GM19397 (cell line): ENCODE data around the gene DCDC1.
"Not testable (repeated sequence)": the region's sequence is repeated elsewhere in the genome, so short reads cannot be mapped to it uniquely, and the experiment has no call there.

Experiments
- ATAC-seq: cut with Tn5 transposase; IDR thresholded peaks from one replicate; pipeline ENCODE4 v1.9.1; 2021; ENCODE audit warnings: mild to moderate bottlenecking, moderate library complexity; ENCODE audit not compliant: unreplicated experiment

DCDC1 gene

DNA sequence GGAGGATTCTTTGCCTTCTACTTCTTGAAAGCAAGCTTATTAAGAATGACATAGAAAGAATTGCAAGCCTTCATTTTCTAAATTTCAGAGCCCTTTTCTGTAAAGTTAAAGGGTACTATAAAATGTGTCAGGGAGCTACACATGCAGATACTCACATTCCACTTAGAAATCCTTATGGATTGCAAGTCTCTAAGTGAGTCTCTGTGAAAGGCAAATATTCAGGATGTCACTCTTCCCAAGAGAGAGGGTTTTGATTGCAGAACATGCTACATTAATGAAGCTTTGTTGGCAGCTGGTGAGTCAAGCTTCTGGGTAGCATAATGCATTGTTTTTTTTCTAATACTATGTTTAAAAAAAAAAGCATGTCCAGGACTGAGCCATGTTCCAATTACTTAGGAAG, 369.2 kb downstream of the DCDC1 start:
- ATAC-seq: no peak

DNA sequence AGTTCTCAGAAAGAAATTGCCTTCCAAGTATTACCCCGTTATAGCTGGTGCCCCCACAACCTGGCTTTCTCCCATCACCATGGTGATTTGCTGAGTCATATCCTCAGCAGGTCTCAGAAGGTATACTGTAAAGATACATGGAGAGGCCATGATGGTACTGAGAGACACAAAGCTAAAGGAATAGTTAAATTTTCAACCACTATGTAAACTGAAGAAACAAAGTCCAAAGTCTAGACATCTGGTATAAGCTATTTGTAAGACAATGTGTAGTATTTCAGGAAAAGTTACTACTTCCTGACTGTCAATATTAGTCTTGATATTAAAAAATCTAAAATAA, 377.1 kb downstream of the DCDC1 start:
- no peak for ATAC-seq

DNA sequence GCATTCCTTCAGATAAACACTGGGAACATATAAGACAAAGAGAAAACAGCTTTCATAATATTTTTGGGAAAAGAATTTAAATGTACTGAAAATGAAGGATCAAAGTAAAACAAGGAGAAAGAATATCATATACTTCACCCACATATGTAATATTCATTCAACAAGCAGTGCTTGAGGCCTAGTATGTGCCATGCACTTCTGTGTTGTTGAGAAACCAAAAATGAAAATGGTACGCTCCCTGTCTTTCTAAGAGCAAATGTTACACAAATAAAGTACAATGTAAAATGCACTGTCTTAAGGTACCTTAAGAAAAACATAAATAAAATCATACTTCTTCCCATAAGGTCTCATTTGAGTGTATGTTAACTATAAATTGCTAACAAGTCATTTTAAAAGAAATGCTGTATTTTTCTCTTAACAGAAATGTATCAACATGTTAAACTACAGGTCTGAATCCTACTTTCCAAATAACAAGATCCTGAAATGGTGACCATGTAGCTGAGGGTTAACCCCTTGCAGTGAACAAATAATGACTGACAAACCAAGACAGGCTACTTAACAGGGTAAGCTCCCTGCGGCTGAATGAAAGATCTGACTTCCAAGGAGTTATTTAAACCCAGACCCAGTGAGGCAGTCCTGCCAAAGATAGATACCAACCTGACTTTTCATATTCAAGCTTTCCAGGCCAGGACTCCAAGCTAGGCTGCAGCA, 377.6 kb downstream of the DCDC1 start:
- ATAC-seq: no peak

DNA sequence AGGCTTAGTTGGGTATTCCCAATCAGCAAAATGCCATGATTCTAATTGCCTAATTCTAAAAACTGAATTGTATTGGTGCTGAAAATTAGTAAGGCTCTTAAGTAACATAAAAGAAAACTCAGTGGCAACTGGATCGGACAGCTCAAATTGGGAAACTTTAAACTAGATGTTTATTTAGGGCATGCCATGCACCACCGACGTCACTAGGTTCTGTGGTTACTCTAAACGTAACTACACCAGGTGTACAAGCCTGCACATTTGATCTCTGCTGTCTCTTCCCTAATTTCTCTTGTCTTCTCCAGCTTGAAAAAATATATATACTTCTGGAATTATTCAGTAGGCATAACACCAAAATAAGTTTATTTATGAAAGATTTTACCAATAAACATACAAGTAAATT, 378.2 kb downstream of the DCDC1 start:
- no peak for ATAC-seq

DNA sequence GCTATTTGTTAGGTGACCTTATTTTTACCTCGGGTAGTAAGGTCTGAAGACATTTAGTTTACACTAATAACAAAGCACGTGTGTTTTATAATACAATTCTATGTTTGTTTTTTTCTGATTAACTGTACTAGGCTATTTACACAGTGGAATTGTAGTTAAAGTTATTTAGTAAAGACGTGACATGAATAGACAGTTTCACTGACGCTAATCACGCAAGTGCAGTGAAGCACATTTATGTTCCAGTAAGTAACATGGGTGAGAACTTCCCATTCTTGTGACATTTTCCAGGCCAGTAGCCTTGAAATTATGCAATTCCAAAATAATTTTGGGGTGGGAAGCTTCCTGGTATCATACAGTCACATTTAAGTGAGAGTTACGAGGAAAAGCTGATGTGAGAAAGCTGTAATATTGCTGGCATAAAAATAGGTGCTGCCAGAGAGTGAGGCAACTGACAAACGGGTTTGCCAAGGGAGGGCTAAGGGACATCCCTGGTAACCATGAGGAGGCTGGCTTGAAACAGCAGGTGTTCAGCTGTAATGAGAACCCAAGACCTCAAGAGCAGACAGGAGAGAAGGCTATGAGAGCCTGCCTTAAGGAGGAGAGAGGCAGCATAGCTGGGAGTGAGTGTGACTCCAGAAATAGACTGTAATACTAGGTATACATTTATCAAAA, 378.8 kb downstream of the DCDC1 start:
- no peak for ATAC-seq

DNA sequence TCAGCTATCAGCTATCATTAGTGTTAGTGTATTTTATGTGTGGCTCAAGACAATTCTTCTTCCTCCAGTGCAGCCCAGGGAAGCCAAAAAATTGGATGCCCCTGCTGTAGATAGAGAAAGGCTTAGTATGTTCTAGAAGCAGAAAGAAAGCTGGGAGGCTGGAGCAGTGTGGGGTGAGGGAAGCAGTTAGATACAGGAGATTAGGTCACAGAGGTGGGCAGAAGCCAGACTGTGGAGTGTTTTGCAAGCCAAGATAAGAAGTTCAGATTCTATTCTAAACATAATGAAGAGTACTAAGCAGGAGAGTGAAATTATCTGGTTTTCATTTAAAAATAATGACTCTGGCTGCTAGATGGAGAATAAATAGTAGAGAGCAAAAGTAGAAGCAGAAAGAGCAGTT, 381.7 kb downstream of the DCDC1 start:
- no peak for ATAC-seq

DNA sequence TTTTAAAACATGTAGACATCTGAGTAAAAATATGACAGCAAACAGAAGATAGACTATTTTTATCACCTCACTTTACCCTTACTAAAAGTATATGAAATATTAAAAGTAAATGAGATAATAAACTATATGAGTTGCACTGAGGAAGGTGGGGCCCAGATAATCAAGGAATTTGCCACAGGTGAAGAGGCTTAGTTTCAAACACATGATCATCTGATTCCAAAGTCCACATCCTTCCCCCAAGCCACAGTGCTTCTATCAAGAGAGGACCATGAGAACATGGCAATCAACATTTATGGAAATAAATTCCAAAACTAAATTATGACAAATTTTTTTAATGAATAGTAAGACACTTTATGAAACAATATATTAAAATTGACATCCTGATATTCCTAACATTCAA, 384.0 kb downstream of the DCDC1 start:
- no peak for ATAC-seq

DNA sequence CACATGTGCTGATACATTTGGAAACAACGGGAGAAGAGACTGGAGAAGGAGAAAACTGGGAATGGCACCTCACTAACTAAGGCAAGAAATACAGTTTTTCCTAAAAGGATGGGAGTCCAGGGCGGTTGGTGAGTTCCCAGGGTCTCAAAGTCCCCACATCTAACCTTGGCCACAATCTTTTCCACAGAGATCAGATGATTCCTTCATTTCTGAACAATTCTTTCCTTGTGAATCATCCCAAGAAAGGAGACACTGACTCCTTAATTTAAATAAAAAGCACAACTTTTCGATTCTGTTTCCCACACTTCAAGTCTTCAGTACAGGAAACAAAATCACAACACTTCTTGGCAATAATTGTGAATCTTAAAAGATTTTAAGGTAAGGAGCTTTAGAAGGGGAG, 384.7 kb downstream of the DCDC1 start:
- no peak for ATAC-seq

DNA sequence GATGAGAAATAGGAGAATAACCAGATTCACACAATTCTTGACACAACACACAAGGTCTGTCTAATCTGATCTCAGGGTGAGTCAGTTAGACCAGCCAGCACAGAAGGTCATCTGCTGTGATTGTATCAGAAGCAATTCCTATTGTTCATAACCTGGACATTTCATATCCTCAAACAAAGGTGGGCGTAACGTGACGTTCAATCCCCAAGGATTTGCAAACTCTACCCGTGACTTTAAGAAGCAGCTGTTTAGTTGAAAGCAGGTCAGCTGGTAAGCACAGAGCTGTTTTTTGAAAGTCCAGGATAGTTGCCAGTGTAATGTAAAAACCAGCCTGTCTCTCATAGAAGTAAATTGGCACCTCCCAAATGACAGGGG, 385.1 kb downstream of the DCDC1 start:
- no peak for ATAC-seq

DNA sequence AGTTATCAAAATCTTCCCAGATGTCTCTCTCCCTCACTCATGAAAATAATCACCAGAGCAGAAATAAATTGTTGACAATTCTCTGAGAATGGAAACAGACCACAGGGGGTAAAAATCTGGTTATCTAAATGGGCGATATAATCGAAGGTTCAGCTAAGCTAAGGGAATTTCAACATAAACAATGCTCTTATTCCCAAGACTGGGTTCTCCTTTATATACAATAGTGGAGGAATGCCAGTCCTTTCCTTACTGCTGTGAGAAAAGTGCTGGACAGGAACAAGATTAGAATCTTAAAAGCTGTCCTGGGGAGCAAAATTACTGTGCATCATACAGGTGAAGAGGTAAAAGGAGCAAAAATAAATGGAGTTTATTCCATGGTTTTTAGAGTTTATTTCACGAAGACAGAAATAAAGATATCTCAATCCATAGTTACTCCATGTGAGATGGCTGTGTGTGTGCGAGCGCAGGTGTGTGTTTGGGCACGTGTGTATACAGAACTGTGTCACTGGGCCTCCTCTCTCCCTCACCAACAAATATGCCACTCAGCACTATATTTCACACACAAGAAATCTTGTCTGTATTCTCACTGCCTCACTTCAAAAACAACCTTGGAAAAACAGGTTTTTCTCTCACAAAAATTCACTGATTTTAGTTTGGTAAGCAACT, 385.6 kb downstream of the DCDC1 start:
- no peak for ATAC-seq

DNA sequence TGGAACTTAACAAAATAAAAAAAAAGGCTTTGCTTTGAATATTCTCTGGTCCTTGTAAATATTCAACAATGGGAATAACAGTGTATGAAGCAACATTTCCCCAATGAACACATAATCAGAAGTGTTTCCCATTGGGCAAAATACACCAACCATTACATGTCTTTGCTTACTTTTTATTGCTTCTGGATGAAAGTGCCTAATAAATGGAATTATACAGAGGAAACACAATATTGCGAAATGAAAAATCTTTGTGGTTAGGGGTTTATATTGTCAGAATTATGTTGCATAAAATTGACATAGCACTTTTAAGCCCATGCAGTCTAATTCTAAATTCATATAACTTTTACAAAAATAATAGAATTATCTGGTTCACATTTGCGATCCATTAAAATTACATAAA, 386.4 kb downstream of the DCDC1 start:
- no peak for ATAC-seq

DNA sequence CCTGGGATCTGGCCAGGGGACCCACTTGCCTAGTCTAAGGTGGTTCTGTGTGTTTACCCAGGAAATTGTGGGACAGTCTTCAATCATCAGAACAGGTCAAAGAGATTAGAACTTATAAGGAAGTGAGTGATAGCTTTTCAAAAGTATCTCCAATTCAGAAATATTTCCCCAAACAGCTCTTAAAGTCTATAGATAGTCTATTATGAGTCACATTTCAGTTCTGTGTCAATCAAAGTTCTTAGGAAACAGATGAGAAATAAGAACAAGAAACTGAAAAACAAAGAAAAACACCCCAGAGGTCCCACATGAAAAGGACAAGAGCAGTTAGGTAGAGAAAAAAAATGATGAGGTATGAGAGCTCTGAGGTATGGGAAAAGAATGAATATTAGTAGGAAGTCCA, 402.0 kb downstream of the DCDC1 start:
- ATAC-seq: no peak

DNA sequence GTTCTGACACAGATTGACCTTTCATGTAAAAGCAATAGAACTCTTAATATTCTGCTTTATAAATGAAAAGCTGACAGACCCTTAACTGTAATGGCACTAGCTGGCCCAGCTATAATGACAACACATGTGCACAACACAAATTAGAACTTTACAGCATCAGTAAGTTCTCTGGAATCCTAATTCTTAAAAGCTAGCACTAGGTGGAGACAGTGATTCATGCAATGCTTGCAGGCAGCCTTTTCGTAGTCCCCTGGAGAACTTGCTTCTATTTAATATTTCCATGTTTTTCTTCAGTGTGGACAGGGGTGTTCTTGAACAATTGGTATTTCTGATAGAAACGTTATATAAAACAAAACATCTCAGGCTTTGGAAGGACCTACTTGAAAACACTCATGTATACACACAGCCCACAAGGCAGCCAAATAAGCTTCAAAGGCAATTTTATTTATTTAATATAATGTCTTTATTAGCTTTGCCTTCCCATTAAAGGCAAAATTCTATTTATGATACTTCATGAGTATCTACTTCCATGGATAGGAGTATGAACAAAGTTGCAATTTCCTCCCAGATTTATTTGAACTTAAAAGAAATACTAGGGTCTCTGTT, 409.0 kb downstream of the DCDC1 start:
- ATAC-seq: no peak

DNA sequence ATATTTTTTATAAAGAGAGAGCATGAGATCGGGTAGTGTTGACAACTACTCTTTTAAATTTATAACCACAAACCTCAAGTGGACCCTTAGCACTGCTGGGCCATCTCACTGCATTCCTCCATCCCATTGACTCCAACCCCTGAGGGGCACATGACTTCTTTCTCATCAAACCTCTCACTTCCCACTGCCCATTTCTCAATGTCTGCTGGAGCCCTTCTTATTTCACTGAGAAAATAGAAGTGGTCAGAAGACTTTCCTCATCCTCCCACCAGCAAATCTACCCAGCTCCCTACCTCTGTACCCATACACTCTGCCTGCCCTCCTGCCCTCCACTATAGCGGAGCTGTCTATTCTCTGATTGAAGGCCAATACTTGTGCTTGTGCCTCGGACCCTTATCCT, 412.8 kb downstream of the DCDC1 start:
- ATAC-seq: no peak

DNA sequence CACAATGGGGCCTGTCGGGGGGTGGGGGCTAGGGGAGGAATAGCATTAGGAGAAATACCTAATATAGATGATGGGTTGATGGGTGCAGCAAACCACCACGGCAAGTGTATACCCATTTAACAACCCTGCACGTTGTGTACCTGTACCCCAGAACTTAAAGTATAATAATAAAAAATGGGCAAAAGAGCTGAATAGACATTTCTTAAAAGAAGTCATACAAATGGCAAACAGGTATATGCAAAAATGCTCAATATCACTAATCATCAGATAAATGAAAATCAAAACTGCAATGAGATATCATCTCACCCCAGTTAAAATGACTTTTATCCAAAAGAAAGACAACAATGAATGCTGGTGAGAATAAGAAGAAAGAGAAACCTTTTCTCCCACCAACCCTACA, 419.7 kb downstream of the DCDC1 start:
- no peak for ATAC-seq

DNA sequence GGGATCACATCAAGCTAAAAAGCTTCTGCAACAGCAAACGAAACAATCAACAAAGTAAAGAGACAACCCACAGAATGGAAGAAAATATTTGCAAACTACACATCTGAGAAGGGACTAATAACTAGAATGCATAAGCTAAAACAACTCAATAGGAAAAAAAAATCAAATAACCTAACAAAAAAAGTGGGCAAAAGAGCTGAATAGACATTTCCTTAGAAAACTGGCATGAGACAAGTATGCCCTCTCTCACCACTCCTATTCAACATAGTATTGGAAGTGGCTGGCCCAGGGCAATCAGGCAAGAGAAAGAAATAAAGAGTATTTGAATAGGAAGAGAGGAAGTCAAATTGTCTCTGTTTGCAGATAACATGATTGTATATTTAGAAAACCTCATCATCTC, 421.8 kb downstream of the DCDC1 start:
- not testable (repeated sequence) for ATAC-seq

DNA sequence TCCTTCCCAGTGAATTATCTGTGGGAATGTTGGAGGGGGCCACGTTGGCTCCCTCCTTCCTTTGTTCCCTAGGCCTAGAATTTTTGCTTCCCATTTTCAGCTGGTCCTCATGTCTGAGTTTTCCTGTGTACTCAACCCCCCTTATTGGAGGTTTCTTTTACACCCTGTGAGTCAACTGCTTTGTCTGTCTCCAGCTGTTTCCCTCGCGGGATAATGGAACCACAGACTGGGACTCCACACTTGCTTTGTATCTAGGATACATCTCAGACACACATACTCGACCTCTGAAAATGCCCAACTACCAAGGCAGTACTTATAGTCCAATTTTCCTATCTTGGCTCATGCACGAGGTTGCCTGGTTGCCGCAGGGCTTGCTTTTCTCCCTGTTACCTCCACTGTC, 430.7 kb downstream of the DCDC1 start:
- ATAC-seq: no peak

DNA sequence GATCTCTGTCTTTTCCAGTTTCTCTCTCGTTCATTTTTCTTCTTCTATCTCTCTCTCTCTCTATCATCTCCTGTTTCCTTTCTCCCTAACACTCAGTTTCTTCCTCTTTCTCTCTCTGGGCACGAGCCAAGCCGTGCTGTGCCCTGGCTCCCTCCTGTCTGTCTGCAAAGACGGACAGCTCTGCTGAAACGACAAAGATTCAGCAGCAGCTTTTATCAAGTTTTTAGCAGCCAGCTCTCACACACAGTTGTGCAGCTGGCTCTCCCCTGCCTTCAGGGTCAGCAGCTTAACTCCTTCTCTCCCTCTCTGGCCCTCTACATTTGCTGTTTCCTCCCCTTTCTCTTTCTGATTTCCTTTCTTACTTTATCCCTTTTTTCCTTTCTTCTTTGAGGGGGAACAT, 431.4 kb downstream of the DCDC1 start:
- no peak for ATAC-seq

DNA sequence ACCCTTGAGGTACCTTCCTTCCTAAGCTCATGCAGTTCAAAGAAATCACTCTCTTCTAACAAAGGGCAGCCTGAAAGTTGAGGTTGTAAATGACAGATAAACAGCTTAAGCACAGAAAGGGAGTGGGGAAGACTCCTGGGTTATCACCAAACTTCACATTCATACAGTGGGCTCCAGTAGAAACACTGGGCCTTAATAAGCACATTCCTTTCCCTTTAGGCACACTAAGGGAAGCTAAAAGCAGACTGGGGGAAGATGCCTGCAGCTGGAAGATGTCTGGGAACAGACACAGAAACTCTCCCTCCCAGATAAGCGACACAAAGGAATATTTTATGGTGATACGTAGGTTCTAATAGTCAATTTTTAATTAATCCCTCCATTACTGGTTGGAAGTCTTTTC, 433.0 kb downstream of the DCDC1 start:
- ATAC-seq: no peak

DNA sequence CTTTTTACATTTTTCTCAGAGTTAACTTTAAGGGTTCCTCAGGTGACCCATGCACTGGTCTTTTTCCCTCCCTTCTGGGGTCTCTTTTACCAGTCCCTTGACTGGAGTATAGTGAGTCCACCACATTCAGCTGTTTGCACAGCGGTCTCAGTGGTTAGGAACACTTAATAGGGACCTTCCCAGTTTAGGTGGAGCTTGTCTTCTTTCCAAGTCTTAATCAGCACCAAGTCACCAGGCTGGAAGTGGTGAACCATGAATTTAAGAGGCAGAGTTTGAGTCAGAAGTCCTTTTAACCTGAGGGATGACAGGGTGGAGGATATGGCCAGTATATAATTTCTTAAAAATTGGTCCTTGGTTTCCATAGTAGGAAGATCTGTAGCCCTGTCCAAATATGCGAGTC, 433.7 kb downstream of the DCDC1 start:
- no peak for ATAC-seq

DNA sequence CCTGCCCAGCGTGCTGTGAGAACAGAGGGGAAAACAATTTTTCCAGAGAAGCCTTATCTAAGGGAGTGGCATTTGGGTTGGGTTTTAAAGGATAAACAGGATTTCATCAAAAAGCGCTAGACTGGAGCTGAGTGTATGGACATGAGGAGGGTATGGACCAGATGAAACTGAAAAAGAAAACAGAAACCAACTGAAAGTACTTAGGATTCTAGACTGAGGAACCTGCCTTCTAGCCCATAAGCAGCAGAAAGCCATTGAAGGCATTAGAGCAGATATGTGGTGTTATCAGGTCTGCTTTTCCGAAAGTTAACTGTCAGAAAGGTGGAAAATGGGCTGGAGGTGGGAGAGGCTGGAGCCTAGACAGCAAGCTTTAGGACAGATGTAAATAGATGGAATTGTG, 443.4 kb downstream of the DCDC1 start:
- no peak for ATAC-seq

DNA sequence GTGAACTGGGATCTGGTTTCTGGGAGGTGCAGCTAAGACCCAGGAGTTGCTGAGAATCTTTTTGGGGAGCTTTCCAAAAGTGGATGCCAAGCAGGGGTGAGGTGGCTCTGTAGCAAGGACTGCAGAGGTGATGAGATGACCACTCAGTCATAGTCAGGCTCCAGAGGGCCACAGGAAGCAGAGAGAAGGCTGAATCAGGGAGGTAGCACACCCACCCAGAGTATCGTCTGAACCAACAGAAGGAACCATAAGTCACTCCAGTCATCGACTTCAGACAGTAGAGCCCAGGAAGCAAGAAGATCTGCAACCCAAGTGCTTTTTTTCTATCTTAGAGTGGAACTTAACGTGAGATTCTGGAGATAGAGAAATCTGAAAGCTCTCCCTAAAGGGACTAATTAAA, 447.7 kb downstream of the DCDC1 start:
- ATAC-seq: no peak
